ENCODE data around the gene MOGAT2. TPM values are rescaled to one million over a fixed set of nuclear protein-coding genes. Genes with fewer than 3 reads are reported as not detected.

MOGAT2 gene
- total RNA-seq, 4 donors from 2014 or later = 154 to 251 (median 183) TPM

GRCh38 chr11:75715688-75716087 lies 1.9 kb upstream of the MOGAT2 start:
- no peak for TF ChIP-seq CTCF (IDR thresholded peaks at IDR 0.05)
- TF ChIP-seq POLR2AphosphoS5 (IDR thresholded peaks at IDR 0.05) = peak; percentile 40 to 64 (median 63)
- peak overlapping the region; percentile 66 to 90 (median 88) for H3K27ac ChIP-seq
- no peaks in the 10 kb centered on the region for H3K27me3 ChIP-seq
- no peak for DNase-seq
- no peaks in the 10 kb centered on the region for H3K36me3 ChIP-seq
- peaks cover 3 to 54% (median 35%) of the 10 kb centered on the region in 4 donors for H3K4me1 ChIP-seq
- in situ Hi-C loops (cut with MboI; ENCODE audit: low pct_ligation_motif_present in 1 of 4, low pct_unique_long_range_greater_than_20kb in 1 of 4, low sequenced_read_pairs in 3 of 4) (no loop called here), intact Hi-C loops (cut with DNase I; ENCODE audit: low total_unique reads) (no loop called here)
- H3K4me3 ChIP-seq = no peak overlapping the region
- H3K9me3 ChIP-seq = no peaks in the 10 kb centered on the region
- 39 to 42% methylated on average over 2 of the region's 2 CpGs for WGBS, 2 donors (ENCODE audit: low coverage in 1 of 2)

GRCh38 chr11:75716659-75717058 lies 979 bp upstream of the MOGAT2 start:
- H3K4me3 ChIP-seq = no peak overlapping the region

GRCh38 chr11:75718419-75719339 lies 1.0 kb downstream of the MOGAT2 start:
- Histone ChIP-seq H3K27ac (peak overlapping the region; percentile 85 to 90 (median 88)), H3K9me3 (no peaks in the 10 kb centered on the region), H3K36me3 (no peaks in the 10 kb centered on the region), H3K4me3 (peak overlapping the region in 3 of 4 donors; percentile 23 to 52 (median 41)), H3K4me1 (peaks cover 6 to 74% (median 55%) of the 10 kb centered on the region in 4 donors), H3K27me3 (no peaks in the 10 kb centered on the region)
- TF ChIP-seq POLR2AphosphoS5 (IDR thresholded peaks at IDR 0.05) = no peak
- TF ChIP-seq EP300 (IDR thresholded peaks at IDR 0.05; ENCODE audit: low read depth) = no peak
- TF ChIP-seq CTCF (IDR thresholded peaks at IDR 0.05) = no peak
- no peak for TF ChIP-seq POLR2A (IDR thresholded peaks at IDR 0.05)
- in situ Hi-C loops (cut with MboI; ENCODE audit: low pct_ligation_motif_present in 1 of 4, low pct_unique_long_range_greater_than_20kb in 1 of 4, low sequenced_read_pairs in 3 of 4) (no loop called here), intact Hi-C loops (cut with DNase I; ENCODE audit: low total_unique reads) (no loop called here)
- WGBS, 2 donors (ENCODE audit: low coverage in 1 of 2) = 37 to 45% methylated on average over 2 to 7 of the region's 7 CpGs
- DNase-seq = no peak

More at GRCh38 chr11:75716659-75717058, 979 bp upstream of the MOGAT2 start:
- 73% methylated on average over 3 of the region's 3 CpGs for WGBS, 2 donors (ENCODE audit: low coverage in 1 of 2)
- no peak for DNase-seq
- peak overlapping the region; percentile 85 to 90 (median 88) for H3K27ac ChIP-seq
- TF ChIP-seq POLR2A (IDR thresholded peaks at IDR 0.05) (no peak), EP300 (IDR thresholded peaks at IDR 0.05; ENCODE audit: low read depth) (no peak), POLR2AphosphoS5 (IDR thresholded peaks at IDR 0.05) (no peak), CTCF (IDR thresholded peaks at IDR 0.05) (no peak)
- in situ Hi-C loops (cut with MboI; ENCODE audit: low pct_ligation_motif_present in 1 of 4, low pct_unique_long_range_greater_than_20kb in 1 of 4, low sequenced_read_pairs in 3 of 4) = no loop called here
- H3K4me1 ChIP-seq = peaks cover 3 to 64% (median 45%) of the 10 kb centered on the region in 4 donors
- no peaks in the 10 kb centered on the region for H3K36me3 ChIP-seq
- H3K27me3 ChIP-seq = no peaks in the 10 kb centered on the region
- intact Hi-C loops (cut with DNase I; ENCODE audit: low total_unique reads) = no loop called here
- no peaks in the 10 kb centered on the region for H3K9me3 ChIP-seq

GRCh38 chr11:75719340-75720239 lies 2.0 kb downstream of the MOGAT2 start:
- TF ChIP-seq EP300 (IDR thresholded peaks at IDR 0.05; ENCODE audit: low read depth) (no peak), POLR2AphosphoS5 (IDR thresholded peaks at IDR 0.05) (peak in 2 of 3 donors; percentile 58 to 67), POLR2A (IDR thresholded peaks at IDR 0.05) (peak; percentile 65)
- in situ Hi-C loops (cut with MboI; ENCODE audit: low pct_ligation_motif_present in 1 of 4, low pct_unique_long_range_greater_than_20kb in 1 of 4, low sequenced_read_pairs in 3 of 4) (no loop called here), intact Hi-C loops (cut with DNase I; ENCODE audit: low total_unique reads) (no loop called here)
- Histone ChIP-seq H3K4me3 (peak overlapping the region in 2 of 4 donors; percentile 41 to 52), H3K27me3 (no peaks in the 10 kb centered on the region), H3K36me3 (no peaks in the 10 kb centered on the region), H3K27ac (peak overlapping the region; percentile 85 to 90 (median 88)), H3K4me1 (peaks cover 6 to 65% (median 53%) of the 10 kb centered on the region in 4 donors), H3K9me3 (no peaks in the 10 kb centered on the region)
- 66% methylated on average over 14 of the region's 14 CpGs; no CpG with 5 or more reads in 1 of the 2 donors for WGBS, 2 donors (ENCODE audit: low coverage in 1 of 2)
- DNase-seq = peak; percentile 70
